Stimulated activated CD8-positive, alpha-beta memory T cell treated with anti-CD3 and anti-CD28 coated beads, Interleukin-7, amount 100 ng/mL, for 1 hour (primary cell): ENCODE measurements around the gene CLHC1.
"Not testable (repeated sequence)": the region's sequence is repeated elsewhere in the genome, so short reads cannot be mapped to it uniquely, and the experiment has no call there.

Experiments
- DNase-seq, 2 donors: peaks; one replicate each; pipeline ENCODE4 v3.0.0-alpha.2; 2020; ENCODE audit warnings: low read depth in 2 of 2

CLHC1 gene

DNA sequence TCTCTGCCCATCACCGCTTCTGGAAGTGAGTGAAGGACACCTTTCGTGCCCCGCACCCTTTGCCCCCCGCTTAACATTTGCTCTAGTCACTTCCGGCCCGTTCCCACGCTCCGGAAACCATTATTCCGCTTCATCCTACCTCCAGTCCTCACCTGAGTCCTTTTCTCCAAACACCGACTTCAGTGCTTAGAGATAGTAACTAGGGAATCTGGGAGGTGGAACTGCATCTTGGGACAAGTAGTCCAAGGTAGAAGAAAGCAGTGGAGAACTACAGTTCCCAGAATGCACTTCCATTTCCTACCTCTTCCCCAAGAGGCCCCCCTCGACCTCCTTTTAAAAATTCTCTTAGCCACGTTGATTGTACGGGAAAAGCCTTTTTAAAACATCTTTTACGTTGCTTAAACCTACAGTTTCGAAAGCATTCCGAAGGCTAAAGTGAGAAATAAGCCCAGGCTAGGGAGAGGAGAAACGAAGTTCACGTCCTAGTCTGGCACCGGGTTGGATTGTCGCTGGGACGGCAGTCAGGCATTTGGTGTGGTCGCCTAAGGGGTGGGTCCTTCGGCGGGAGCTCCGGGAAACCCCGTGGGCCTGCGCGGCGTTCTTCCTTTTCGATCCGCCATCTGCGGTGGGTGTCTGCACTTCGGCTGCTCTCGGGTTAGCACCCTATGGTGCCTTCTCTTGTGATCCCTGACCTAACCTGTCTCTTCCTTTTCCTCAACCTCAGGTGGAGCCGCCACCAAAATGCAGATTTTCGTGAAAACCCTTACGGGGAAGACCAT, at the start of gene CLHC1, which contains the start of gene RPS27A:
Gene CLHC1 (minus strand): TSS at position 210 of the 779 bp plus-strand sequence. CDS start 9,882 bp downstream, outside the sequence.
Gene RPS27A (plus strand): TSS at position 605 of the 779 bp plus-strand sequence. CDS start 137 bp downstream, at position 742.
- peak; percentile 91 to 92 for DNase-seq

DNA sequence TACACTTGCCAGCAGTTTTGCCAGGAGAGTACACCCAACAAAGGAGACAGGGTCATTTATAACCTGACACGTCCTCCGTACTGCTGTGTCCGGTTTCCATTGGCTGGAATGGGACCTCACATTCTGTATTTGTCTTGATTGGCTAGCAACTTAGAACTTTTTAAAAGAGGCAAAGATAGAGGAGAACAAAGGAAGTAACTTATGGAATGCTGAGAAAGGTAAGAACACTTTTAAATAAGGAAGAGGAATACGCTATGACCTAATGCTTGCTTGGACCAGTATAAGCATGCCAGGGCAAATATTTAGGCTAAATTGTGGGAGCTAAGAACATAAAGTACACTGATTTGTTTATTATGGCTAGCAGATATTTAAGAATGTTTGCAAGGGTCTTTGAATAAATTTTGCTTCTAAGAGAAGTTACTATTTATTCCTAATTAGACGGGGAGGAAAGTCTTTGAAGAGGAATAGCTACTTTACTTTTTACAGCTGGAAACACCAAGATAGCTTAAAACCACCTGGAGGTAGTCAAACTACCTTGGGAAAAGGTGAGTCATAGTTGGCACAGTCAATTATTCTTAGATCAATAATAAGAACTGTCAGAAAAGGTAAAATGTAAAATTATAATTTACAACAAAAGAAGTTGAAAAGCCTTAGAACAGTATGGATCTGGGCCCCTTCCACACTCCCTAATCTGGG, 48.9 kb upstream of the CLHC1 start:
- not testable (repeated sequence) for DNase-seq

DNA sequence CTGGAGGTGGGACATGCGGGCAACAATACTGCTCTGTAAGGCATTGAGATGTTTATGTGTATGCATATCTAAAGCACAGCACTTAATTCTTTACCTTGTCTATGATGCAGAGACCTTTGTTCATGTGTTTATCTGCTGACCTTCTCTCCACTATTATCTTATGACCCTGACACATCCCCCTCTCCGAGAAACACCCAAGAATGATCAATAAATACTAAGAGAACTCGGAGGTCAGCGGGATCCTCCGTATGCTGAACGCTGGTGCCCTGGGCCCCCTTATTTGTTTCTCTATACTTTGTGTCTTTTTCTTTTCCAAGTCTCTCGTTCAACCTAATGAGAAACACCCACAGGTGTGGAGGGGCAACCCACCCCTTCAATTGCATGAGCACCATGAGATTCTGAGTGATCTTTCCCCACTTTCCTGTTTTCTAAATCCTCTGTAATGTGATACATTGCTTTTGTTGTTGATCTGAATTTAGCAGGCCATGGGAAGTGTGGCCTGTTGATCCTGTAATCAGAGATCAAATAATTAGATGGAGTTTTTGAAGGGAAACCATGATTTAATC, 47.8 kb upstream of the CLHC1 start:
- not testable (repeated sequence) for DNase-seq

DNA sequence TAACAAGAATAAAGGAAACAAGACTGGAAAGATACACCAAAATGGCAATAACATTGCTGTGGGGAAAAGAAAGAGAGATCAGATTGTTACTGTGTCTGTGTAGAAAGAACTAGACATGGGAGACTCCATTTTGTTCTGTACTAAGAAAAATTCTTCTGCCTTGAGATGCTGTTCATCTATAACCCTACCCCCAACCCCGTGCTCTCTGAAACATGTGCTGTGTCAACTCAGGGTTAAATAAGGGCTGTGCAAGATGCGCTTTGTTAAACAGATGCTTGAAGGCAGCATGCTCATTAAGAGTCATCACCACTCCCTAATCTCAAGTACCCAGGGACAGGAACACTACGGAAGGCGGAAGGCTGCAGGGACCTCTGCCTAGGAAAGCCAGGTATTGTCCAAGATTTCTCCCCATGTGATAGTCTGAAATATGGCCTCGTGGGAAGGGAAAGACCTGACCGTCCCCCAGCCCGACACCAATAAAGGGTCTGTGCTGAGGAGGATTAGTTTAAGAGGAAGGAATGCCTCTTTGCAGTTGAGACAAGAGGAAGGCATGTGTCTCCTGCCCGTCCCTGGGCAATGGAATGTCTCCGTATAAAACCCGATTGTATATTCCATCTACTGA, 47.2 kb upstream of the CLHC1 start:
- DNase-seq: not testable (repeated sequence)

DNA sequence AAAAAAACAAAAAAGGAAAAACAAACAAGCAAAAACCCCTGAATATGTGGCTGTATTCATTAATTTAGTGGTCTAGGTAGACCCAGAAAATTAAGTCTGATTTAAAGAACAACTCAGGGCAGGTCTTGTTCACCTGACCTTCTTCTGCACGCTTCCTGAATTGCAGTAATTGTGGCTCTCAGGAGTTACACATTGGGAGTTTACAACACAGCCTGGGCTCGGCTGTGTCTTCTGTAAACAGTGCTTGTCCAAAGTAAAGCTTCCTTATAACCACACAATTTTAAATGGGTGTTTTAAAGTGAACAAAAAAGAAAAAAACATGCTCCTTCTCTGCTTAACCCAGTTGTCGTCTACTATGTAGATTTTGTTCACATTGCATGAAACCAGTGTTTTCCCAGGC, 45.2 kb upstream of the CLHC1 start:
- no peak for DNase-seq

DNA sequence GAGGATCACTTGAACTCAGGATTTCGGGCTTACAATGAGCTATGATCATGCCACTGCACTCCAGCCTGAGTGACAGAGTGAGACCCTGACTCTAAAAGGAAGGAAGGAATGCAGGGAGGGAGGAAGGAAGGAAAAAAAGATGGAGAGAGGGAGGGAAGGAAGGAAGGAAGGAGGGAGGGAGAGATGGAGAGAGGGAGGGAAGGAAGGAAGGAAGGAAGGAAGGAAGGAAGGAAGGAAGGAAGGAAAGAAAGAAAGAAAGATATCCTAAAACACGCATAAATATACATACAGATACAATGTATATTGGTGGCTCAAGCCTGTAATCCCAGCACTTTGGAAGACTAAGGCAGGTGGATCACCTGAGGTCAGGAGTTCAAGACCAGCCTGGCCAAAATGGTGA, 42.3 kb upstream of the CLHC1 start:
- not testable (repeated sequence) for DNase-seq

DNA sequence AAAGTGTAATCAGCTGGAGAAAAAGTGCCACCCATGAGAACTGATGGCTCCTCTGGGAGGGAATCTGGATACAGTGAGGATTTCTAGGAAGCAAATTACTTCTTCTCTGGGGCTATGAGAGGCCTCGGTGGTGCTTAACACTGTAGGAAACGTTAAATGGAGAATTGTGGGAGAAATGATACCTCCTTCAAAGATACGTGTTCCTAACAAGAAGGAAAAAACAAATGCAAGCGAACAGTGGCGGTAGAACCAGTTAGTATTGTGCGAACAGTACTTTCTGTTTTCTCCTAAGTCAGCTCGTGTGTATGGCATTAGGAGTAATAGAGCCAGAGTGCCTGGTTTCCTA, 37.5 kb upstream of the CLHC1 start:
- DNase-seq: no peak

DNA sequence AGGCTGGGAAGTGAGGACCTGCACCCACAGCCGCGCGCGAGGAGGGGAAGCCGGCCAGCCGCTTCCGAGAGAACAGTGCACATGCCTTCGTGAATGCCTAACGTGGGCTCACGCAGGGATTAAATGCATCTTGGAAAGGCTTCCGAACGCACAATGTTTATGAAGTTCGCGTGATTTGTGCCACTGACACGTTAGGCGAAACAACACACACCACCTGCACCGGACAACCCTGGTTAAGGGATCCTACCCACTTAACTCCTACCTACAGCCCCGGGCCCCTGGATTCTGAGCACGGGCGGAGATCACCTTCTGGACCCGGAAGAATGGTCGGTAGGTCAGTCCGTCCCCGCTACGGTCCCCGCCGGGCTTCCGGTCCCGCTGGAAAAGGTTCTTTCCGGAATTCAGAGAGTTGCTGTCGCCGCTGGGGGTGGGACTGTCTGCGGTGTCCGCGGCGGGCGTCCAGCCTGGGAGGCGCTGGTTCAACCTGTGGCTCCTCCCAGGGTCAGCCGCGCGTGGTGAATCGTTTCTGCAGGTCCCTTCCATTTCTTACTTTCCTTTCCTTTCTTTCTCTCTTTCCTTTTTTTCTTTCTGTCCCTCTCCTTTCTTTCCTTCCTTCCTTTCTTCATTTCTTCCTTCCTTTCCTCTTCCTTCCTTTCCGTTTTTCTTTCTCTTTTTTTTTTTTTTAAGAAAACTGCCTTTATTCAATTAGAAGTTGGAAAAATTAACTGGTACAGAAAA, 37.0 kb upstream of the CLHC1 start, which contains the start of gene MTIF2:
Gene MTIF2 (minus strand): TSS at position 325 of the 738 bp plus-strand sequence. CDS start 5,373 bp downstream, outside the sequence.
- DNase-seq: peak; percentile 78 to 79

DNA sequence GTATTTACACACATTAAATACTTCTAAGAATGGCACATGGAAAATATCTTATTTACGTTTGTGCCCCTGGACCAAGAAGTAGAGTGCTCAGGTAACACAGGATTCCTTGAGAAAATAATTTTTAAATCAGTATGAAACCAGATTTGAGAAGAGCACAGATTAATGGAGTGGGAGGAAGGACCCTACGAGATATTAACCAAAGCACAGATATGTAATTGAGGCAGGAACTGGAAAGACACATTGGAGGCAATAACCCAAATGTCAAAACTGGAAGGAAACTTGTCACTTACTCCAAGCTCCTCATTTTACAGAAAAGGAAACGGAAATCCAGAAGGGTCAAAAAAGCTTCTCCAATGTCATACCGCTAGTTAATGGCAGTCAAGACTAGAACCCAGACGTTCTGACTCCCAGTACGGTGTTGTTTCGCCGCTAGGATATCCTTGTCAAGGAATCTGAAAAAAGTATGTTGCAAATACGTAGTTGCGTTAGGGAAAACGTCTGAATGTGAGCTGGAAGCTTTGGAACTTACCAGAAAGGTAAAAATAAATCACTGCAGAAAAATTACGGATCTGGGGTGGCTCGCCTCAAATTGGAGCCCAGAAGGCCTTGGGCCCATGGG, 36.3 kb upstream of the CLHC1 start:
- no peak for DNase-seq

DNA sequence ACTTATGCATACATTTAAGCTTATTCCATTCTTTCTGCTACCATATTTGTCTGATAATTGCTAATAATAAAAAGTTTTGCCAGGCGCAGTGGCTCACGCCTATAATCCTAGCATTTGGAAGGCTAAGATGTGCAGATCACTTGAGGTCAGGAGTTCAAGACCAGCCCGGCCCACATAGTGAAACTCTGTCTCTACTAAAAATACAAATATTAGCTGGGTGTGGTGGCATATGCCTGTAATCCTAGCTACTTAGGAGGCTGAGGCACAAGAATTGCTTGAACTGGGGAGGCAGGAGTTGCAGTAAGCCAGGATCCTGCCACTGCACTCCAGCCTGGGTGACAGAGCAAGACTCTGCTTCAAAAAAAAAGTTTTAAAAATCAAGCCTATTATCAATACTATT, 27.5 kb upstream of the CLHC1 start:
- not testable (repeated sequence) for DNase-seq

DNA sequence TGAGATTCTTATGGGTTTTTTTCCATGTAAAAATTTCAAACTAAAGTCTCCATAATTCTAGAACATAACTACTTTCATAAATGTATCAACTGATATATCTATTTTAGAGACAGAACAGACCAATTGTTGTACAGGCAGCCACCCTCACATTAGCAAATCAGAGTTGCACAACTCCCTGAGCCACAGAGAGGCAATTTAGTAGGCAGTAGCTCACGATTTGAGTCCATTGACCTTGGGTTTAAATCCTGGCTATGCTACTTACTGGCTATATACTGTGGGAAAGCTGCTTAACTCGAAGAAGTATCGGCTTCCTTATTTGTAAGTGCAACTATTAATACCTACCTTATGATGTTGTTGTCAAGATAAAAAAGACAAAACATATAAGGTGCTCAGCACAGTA, 20.7 kb upstream of the CLHC1 start:
- DNase-seq: no peak

DNA sequence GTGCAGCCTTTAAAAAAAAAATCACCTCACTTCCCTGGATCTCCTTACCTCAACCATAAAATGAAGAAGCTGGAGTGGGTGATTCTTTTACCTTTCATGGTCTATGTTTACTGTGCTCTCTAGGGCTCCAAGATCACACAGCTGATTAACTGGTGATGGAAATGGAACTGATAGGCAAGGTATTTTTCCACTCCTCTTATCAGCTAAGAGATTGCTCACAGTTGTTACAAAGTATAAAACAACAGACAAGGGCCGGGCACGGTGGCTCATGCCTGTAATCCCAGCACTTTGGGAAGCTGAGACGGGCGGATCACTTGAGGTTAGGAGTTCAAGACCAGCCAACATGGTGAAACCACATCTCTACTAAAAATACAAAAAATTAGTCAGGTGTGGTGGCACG, 14.9 kb upstream of the CLHC1 start:
- no peak for DNase-seq

DNA sequence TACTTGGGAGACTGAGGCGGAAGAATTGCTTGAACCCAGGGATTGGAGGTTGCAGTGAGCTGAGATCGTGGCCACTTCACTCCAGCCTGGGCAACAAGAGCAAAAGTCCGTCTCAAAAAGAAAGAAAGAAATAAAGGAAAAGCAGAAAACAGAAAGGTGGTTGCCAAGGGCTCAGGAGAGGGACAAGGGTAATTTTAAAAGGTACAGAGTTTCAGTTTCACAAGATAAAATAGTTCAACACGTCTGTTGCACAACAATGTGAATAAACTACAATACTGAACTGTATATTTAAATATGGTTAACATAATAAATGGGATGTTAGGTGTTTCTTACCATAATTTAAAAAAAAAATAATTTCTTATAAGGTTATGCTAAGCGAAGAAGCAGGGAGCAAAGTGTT, 13.3 kb upstream of the CLHC1 start:
- no peak for DNase-seq

DNA sequence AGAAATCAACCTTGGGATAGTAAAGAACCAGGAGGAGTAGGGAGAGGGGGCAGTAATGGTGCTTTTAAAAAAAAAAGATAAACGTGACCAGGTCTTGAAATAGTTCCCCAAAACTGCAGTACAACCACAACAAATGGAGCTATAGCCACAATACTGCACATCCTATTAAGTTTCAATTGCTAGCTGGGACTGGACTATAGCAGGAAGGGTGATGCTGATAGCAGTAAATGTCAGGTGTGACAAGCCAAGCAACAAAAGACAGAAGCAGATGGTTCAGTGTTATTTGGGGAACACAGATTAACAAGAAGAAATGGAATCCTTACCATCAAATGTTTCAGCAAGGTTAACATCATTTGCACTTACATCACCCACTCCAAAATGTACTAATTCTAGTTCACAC, 10.5 kb upstream of the CLHC1 start:
- DNase-seq: no peak

DNA sequence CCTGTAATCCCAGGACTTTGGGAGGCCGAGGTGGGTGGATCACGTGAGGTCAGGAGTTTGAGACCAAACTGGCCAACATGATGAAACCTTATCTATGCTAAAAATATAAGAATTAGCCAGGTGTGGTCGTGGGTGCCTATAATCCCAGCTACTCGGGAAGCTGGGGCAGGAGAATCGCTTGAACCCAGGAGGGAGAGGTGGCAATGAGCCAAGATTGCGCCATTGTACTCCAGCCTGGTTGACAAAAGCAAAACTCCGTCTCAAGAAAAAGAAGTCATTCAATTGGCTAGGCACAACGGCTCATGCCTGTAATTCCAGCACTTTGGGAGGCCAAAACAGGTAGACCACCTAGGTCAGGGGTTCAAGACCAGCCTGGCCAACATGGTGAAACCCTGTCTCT, 9.5 kb upstream of the CLHC1 start:
- DNase-seq: not testable (repeated sequence)

DNA sequence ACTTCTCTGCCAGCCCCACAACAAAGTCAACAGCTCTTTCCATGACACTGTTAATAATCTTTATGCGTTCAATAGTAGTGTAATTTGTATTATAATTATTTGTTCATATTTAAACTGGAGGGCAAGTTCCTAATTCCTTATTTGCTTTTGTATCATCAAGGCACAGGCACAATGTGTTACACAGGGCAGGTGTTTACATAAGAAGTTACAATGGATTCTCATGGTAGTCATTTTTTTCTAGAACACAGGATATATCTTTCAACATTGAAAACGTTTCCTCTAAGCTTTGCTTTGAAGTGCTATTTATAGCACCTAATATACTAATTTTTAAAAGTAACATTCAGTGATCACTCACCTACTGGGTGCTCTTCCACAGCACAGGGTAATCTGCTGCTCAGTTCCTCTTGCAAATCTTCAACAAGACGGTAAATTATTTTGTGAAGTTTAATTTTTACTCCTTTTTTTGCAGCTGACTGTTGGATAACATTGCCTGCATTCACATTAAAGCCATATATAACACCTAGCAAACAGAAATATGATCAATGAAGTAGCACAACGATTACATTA, 7.6 kb upstream of the CLHC1 start:
- no peak for DNase-seq

DNA sequence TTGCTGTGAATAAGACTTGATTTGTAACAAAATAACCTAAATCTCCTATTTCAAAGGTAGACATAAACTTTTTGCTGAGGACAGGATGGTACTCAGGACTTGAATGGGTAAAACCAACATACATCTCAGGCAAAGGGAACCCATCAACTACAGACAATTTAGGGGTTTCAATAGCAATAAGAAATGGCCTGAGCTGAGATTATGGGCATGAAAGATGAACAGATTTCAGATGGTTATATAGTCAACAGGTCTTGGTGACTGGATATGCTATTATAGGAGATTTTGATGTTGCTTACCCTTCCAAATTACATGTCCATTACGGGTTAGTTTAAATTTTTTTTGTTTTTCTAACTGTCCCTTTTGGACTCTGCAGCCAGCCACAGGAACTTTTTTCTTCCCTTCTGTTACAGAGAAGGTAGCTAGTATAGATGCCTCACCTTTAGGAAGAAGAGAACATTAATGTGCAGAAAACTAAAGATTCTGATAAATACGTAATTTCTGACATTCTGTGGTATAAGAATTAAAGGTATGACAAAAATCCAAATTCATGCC, 5.0 kb upstream of the CLHC1 start:
- no peak for DNase-seq

DNA sequence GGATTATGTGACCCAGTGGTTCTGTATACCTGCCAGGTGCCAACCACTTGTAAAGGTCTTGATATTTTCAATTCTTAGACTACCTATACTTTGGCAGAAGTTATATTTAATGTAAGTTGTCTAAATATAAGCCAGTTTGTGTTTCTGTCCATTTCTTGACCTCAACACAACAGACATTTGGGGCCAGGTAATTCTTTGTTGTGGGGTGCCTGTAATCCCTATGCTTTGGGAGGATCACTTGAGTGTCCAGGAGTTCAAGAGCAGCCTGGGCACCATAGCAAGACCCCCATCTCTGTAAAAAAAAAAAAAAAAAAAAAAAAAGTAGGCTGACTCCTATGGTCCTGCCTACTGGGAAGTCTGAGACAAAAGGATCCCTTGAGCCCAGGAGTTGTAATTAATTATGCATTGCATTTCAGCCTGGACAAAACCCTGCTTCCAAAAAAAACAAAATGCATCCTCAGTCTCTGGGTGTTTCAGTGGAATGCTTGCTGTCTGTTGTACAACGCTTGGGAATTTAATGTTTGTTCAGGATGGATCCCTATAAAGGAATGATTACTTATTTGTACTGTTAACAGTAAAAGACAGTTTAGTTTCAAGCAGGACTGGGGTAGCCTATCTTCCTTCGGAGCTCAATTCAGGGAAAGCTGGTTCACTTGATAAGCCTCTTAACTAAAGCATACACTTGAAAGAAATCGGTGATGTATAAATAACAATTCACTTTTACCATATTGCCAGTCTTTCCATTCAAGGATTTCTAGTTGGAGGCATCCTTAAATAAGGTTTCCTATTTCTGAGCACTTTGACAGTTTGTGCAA, 3.8 kb upstream of the CLHC1 start:
- DNase-seq: no peak

DNA sequence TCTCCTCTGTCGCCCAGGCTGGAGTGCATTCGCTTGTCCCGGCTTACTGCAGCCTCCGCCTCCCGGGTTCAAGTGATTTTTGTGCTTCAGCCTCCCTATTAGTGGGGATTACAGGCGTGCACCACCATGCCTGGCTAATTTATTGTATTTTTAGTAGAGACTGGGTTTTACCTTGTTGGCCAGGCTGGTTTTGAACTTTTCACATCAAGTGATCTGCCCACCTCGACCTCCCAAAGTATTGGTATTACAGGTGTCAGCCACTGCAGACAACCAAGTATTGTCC, 1.5 kb upstream of the CLHC1 start:
- DNase-seq: no peak
